ENCODE results near the gene KDM6A. TPM values are rescaled to one million over a fixed set of nuclear protein-coding genes. Genes with fewer than 3 reads are reported as not detected.

KDM6A gene
- total and polyA plus RNA-seq, 9 of the 15 experiments (the other 6 are each of a cell fraction or from before 2014, with no cell fraction given): 8.4 to 34.3 (median 22.9) TPM

GRCh38 chrX:44947995-44948394 lies 75.0 kb downstream of the KDM6A start:
- intact Hi-C loops (cut with micrococcal nuclease): no loop called here
- TF ChIP-seq EP400 (IDR thresholded peaks at IDR 0.05): no peak
- TF ChIP-seq ETS1 (conservative IDR thresholded peaks at IDR 0.05; ENCODE audit: control insufficient read depth, low read depth, low read length): no peak
- TF ChIP-seq MBD1 (CRISPR knock-in tag; IDR thresholded peaks at IDR 0.05): no peak
- no peak for TF ChIP-seq ZNF165 (CRISPR knock-in tag; IDR thresholded peaks at IDR 0.05; ENCODE audit: borderline replicate concordance)
- no peak for TF ChIP-seq HNRNPLL (IDR thresholded peaks at IDR 0.05; ENCODE audit: low read depth, low read length, poor library complexity, severe bottlenecking)
- TF ChIP-seq ATF4 (CRISPR knock-in tag; IDR thresholded peaks at IDR 0.05): no peak
- TF ChIP-seq ELF2 (CRISPR knock-in tag; IDR thresholded peaks at IDR 0.05): no peak
- no peak for TF ChIP-seq KAT2B (IDR thresholded peaks at IDR 0.05; ENCODE audit: low read depth, low read length)
- TF ChIP-seq SREBF1 (IDR thresholded peaks at IDR 0.05; ENCODE audit: borderline replicate concordance, low read depth, low read length): no peak
- TF ChIP-seq ZSCAN29 (IDR thresholded peaks at IDR 0.05): no peak
- no peak for TF ChIP-seq ZFP1 (CRISPR knock-in tag; IDR thresholded peaks at IDR 0.05)
- no peak for TF ChIP-seq ZNF655 (CRISPR knock-in tag; IDR thresholded peaks at IDR 0.05)
- TF ChIP-seq TRIM28 (IDR thresholded peaks at IDR 0.05): no peak
- TF ChIP-seq GTF2B (IDR thresholded peaks at IDR 0.05; ENCODE audit: extremely low read depth, insufficient read length): no peak
- TF ChIP-seq E2F8 (IDR thresholded peaks at IDR 0.05; ENCODE audit: low read depth, partially characterized antibody): no peak

More at GRCh38 chrX:44947995-44948394, 75.0 kb downstream of the KDM6A start:
- ATAC-seq (no peak), DNase-seq (ENCODE audit: extremely low read depth in 1 of 4, low spot score in 3 of 4) (no peak), FAIRE-seq (no peak)
- in situ Hi-C loops (cut with MboI): no loop called here
- 80% methylated on average over 4 of the region's 4 CpGs for WGBS (ENCODE audit: insufficient coverage, low coverage, missing lambda C conversion rate)
- H3K4me1 ChIP-seq (replicated peaks in 1 of 2; ENCODE audit: control insufficient read depth in 2 of 2, insufficient read depth in 2 of 2, low read length in 2 of 2): peaks cover 2 to 3% of the 10 kb centered on the region in 2 experiments; a peak in 4 of 5 replicates
- H3K4me3 ChIP-seq: no peak overlapping the region
- BruUV-seq (replicated peaks): no TSS peak
- no peak overlapping the region for H3K9ac ChIP-seq (ENCODE audit: insufficient read depth in 1 of 2, low read depth in 2 of 2, low read length in 2 of 2)
- H3K9me1 ChIP-seq (ENCODE audit: control insufficient read depth, insufficient read depth, low read length): no peaks in the 10 kb centered on the region
- ChIA-PET POLR2A (interaction anchor here (0.7 to 1.3 kb wide), 2 partner anchors 10 to 61 kb away, joined by 3 read pairs; no protein-coding TSS in a partner anchor), CTCF (ENCODE audit: low intra/inter-chr PET ratio) (no interaction called here)
- no peaks in the 10 kb centered on the region for H3K36me3 ChIP-seq (ENCODE audit: control insufficient read depth, insufficient read depth, low read length)
- peaks cover 100% of the 10 kb centered on the region for H3K79me2 ChIP-seq (ENCODE audit: control insufficient read depth, insufficient read depth, low read length)
- H3K27ac ChIP-seq (ENCODE audit: extremely low read depth, low read depth, low read length): no peak overlapping the region
- H4K20me1 ChIP-seq (replicated peaks; ENCODE audit: control insufficient read depth, insufficient read depth, low read length): 0 out of 2 replicates have a peak, but pooled peaks cover under 1% of the 10 kb centered on the region
- H3K27me3 ChIP-seq (ENCODE audit: control insufficient read depth in 2 of 2, insufficient read depth in 2 of 2, low read length in 2 of 2): no peaks in the 10 kb centered on the region
- H2AFZ ChIP-seq (ENCODE audit: low read depth, low read length): no peak overlapping the region
- H3K9me3 ChIP-seq (replicated peaks; ENCODE audit: control insufficient read depth, insufficient read depth, low read depth, low read length): no peaks in the 10 kb centered on the region; the same call in 1 of the 2 replicates
- no peak overlapping the region for H3K4me2 ChIP-seq (ENCODE audit: insufficient read depth, low read length)
